Gastrocnemius medialis (tissue), 4 donors: ENCODE results near the gene PKP2.

Source experiments
- CTCF ChIP-seq, 5 experiments: fragments of 450-650 bp in 3 of 5; fragments of 200-600 bp in 2 of 5; sonication (generic) in 2 of 5; IDR thresholded peaks in 4 of 5; conservative IDR thresholded peaks in 1 of 5; 1 replicate in 4 of 5; 2 replicates in 1 of 5; pipeline ENCODE4 v1.5.1; 2016 to 2019; ENCODE audit warnings: antibody characterized with exemption in 5 of 5, mild to moderate bottlenecking in 3 of 5, moderate library complexity in 3 of 5
- POLR2A ChIP-seq, 2 donors: fragments of 450-650 bp; IDR thresholded peaks; one replicate each; pipeline ENCODE4 v1.6.1; 2017; ENCODE audit warnings: antibody characterized with exemption in 2 of 2, mild to moderate bottlenecking in 2 of 2, moderate library complexity in 2 of 2

DNA sequence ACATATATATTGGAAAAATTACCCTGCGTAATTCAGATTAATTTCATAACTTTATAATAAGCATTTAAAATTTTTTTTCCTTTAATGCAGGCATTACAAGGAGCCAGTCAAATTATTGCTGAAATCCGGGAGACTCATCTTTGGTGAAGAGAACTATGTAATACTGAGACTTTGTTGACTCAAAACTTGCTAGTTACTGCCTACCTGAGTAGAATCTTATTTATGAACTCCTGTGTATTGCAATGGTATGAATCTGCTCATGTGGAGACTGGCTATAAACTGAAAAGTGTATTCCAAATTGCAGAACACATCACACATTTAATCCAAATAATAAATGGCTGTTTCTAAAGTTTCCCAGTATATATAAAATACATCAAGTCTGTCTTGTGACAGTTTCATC lies 153.3 kb downstream of the PKP2 start:
- TF ChIP-seq CTCF (IDR thresholded peaks at IDR 0.05 in 4 of 5, conservative IDR thresholded peaks at IDR 0.05 in 1 of 5) (no peak), POLR2A (IDR thresholded peaks at IDR 0.05) (no peak)
